ENCODE data around the gene MTFMT. TPM values are rescaled to one million over a fixed set of nuclear protein-coding genes. Genes with fewer than 3 reads are reported as not detected.

MTFMT gene
- total RNA-seq, 1 donor from 2014 or later, result 22.1 TPM

GRCh38 chr15:65072027-65072426 is 42.6 kb upstream of the MTFMT start:
- no peak overlapping the region for H3K4me3 ChIP-seq (ENCODE audit: low read depth, low read length)
- DNase-seq (ENCODE audit: low read depth), result no peak
- no peak for TF ChIP-seq CTCF (conservative IDR thresholded peaks at IDR 0.05; ENCODE audit: low read depth, low read length)

DNA sequence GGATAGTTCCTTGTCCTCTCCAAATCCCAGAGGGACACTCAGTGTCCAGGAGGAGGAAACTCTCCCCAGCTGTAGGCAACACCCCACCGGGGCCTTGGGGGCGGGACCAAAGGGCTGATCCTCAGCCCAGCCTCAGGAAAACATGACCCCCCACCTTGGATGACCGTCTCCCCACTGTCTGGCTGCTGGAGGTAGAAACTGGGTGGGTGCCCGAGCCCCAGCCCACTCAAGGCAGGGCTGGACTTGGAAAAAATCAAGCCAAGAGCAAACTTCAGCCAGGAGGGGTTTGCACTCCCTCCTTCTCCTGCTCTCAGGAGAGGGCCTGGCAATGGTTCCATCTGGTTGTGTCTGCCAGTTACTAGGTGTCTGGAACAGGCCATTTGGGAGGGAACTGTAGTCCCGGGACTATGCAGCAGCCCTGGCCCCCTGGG is 42.0 kb upstream of the MTFMT start:
- H3K4me3 ChIP-seq (ENCODE audit: low read depth, low read length), result no peak overlapping the region
- no peak for TF ChIP-seq CTCF (conservative IDR thresholded peaks at IDR 0.05; ENCODE audit: low read depth, low read length)
- no peak for DNase-seq (ENCODE audit: low read depth)

GRCh38 chr15:65069779-65070546 is 40.5 kb upstream of the MTFMT start:
- TF ChIP-seq CTCF (conservative IDR thresholded peaks at IDR 0.05; ENCODE audit: low read depth, low read length), result no peak
- no peak for DNase-seq (ENCODE audit: low read depth)
- H3K4me3 ChIP-seq (ENCODE audit: low read depth, low read length), result no peak overlapping the region

GRCh38 chr15:65069179-65069578 is 39.7 kb upstream of the MTFMT start:
- DNase-seq (ENCODE audit: low read depth), result no peak
- H3K4me3 ChIP-seq (ENCODE audit: low read depth, low read length), result no peak overlapping the region
- TF ChIP-seq CTCF (conservative IDR thresholded peaks at IDR 0.05; ENCODE audit: low read depth, low read length), result no peak

DNA sequence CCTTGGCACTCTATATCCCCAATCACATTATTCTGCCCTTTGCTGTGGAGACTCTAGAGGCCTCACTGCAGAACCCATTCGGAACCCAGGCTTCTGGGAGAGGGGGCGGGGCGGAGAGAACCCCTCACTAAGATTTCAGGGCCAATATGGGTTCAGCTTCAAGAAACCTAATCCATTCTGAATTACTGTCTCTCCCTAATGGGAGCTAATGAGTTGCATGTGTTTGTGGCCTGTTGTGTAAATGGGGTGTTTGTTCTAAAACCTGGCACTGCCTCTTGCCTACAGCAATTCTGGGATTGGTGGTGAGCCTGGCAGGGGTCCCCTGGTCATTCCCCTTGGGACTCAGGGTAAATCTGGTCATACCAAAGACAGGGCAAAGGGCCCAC is 39.0 kb upstream of the MTFMT start:
- TF ChIP-seq CTCF (conservative IDR thresholded peaks at IDR 0.05; ENCODE audit: low read depth, low read length), result no peak
- DNase-seq (ENCODE audit: low read depth), result no peak
- no peak overlapping the region for H3K4me3 ChIP-seq (ENCODE audit: low read depth, low read length)

DNA sequence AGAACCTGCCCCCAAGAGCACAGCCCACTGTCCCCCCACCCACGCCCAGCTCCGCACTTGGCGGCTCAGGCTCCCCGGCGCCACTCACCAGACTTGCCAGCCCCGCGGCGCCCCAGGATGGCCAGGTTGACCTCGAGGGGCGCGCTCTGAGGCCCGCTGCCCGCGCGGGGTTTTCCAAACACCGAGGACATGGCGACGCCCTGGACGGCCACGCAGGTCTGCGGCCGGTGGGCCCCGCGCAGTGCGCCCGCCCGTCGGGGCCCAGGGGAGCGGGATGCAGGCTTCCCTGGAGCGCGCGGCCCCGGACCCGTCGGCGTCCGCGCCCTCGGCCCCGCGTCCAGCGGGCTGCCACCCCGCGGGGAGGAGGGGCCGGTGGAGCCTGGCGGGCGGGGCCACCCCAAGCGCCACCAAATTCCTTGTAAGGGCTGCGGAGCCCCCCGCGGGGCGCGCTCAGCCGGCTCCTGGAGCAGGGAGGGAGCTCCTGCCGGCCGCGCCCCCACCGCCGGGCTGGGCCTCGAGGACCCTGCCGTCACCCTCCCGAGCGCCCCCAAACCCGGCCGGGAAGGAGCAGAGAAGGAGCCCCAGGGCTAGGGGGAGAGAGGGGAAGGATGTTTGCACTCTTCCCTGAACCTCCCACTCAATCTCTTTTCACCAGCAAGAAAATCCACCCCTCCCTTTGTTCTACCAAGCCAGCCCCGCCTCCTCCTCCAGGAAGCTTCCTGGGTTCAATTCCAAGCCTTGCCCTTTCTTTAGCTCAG is 38.4 kb upstream of the MTFMT start, which contains the start of gene RASL12:
Gene RASL12, minus strand, starts transcription at position 347 of the 758 bp plus-strand sequence. Its CDS starts 156 bp downstream, at position 191.
- no peak for DNase-seq (ENCODE audit: low read depth)
- H3K4me3 ChIP-seq (ENCODE audit: low read depth, low read length), result no peak within 1 kb of the TSS
- no peak for TF ChIP-seq CTCF (conservative IDR thresholded peaks at IDR 0.05; ENCODE audit: low read depth, low read length)

All from epithelial cell of proximal tubule (primary cell).